K562 (cell line): Measurements from ENCODE around the gene YIF1A. TPM values are rescaled to one million over a fixed set of nuclear protein-coding genes. Genes with fewer than 3 reads are reported as not detected.

ENCODE experiments used
- ATF1 ChIP-seq, 2 experiments: fragments of 450-650 bp in 1 of 2; IDR thresholded peaks; 2 replicates each; pipeline ENCODE4 v1.6.1; 2016; ENCODE audit warnings: missing compliant biosample characterization in 1 of 2, missing genetic modification characterization in 1 of 2
- BDP1 ChIP-seq: IDR thresholded peaks from 3 replicates; pipeline ENCODE4 v1.6.1; 2011; ENCODE audit not compliant: insufficient read length, insufficient read depth
- CBX3 ChIP-seq, 2 experiments: IDR thresholded peaks; 1 replicate in 1 of 2; 2 replicates in 1 of 2; pipeline ENCODE4 v1.6.1; 2012; ENCODE audit warnings: inconsistent platforms in 2 of 2, low read length in 2 of 2, borderline replicate concordance in 1 of 2, control low read depth in 1 of 2
- CCAR2 ChIP-seq: fragments of 200-400 bp; formaldehyde crosslinking; IDR thresholded peaks from 2 replicates; pipeline ENCODE4 v1.6.1; 2017; ENCODE audit warnings: mild to moderate bottlenecking, low read depth, low read length
- CREB1 ChIP-seq, 2 experiments: sonication (generic) in 1 of 2; formaldehyde crosslinking in 1 of 2; IDR thresholded peaks; 2 replicates each; pipeline versions ENCODE4 v1.6.1 to v1.8.0; 2012 to 2022; ENCODE audit warnings: inconsistent platforms in 1 of 2, mild to moderate bottlenecking in 1 of 2, missing genetic modification reagents in 1 of 2, moderate library complexity in 1 of 2
- CXXC5 ChIP-seq: fragments of 250-450 bp; sonication (Bioruptor Pico); IDR thresholded peaks from 2 replicates; pipeline ENCODE4 v1.8.0; 2022; ENCODE audit warnings: inconsistent platforms, mild to moderate bottlenecking, moderate library complexity
- ELF4 ChIP-seq: fragments of 450-650 bp; formaldehyde crosslinking; IDR thresholded peaks from 2 replicates; pipeline ENCODE4 v1.4.0; 2022; ENCODE audit warnings: missing genetic modification characterization
- FOXM1 ChIP-seq, 2 experiments: fragments of 450-650 bp in 1 of 2; sonication (generic) in 1 of 2; formaldehyde crosslinking in 1 of 2; IDR thresholded peaks; 2 replicates each; pipeline versions ENCODE4 v1.6.1 to v1.9.0; 2017 to 2022; ENCODE audit warnings: low read depth in 2 of 2, mild to moderate bottlenecking in 2 of 2, missing genetic modification reagents in 1 of 2, moderate library complexity in 1 of 2
- KDM1A ChIP-seq, 2 experiments: fragments of 450-650 bp; IDR thresholded peaks; 2 replicates each; pipeline ENCODE4 v1.6.1; 2016; ENCODE audit warnings: mild to moderate bottlenecking in 2 of 2
- MAFF ChIP-seq: IDR thresholded peaks from 2 replicates; pipeline ENCODE4 v1.6.1; 2012; ENCODE audit warnings: low read length, improper control_type of control experiment
- NCOA6 ChIP-seq: fragments of 450-650 bp; IDR thresholded peaks from 2 replicates; pipeline ENCODE4 v1.6.1; 2017; ENCODE audit warnings: mild to moderate bottlenecking
- NONO ChIP-seq, 2 experiments: fragments of 200-400 bp in 1 of 2; fragments of 450-650 bp in 1 of 2; formaldehyde crosslinking in 1 of 2; IDR thresholded peaks; 2 replicates each; pipeline ENCODE4 v1.6.1; 2017; ENCODE audit warnings: low read depth in 2 of 2, mild to moderate bottlenecking in 2 of 2, moderate library complexity in 2 of 2, low read length in 1 of 2
- NR2C2 ChIP-seq, 2 experiments: fragments of 200-800 bp in 1 of 2; sonication (Bioruptor generic) in 1 of 2; sonication (generic) in 1 of 2; formaldehyde crosslinking in 1 of 2; IDR thresholded peaks; 2 replicates each; pipeline versions ENCODE4 v1.6.1 to v1.8.0; 2016 to 2022; ENCODE audit warnings: mild to moderate bottlenecking in 1 of 2, missing compliant biosample characterization in 1 of 2, missing genetic modification characterization in 1 of 2, missing genetic modification reagents in 1 of 2
- NRF1 ChIP-seq, 2 experiments: fragments of 450-650 bp; IDR thresholded peaks in 1 of 2; conservative IDR thresholded peaks in 1 of 2; 2 replicates each; pipeline ENCODE4 v1.6.1; 2014; ENCODE audit warnings: mild to moderate bottlenecking in 2 of 2
- PHF21A ChIP-seq: fragments of 450-650 bp; IDR thresholded peaks from 2 replicates; pipeline ENCODE4 v1.6.1; 2017; ENCODE audit warnings: low read depth, borderline replicate concordance
- POU5F1 ChIP-seq: fragments of 150-350 bp; IDR thresholded peaks from 2 replicates; pipeline ENCODE4 v1.6.1; 2014; ENCODE audit warnings: borderline replicate concordance, low read length, low read depth, mild to moderate bottlenecking; ENCODE audit not compliant: partially characterized antibody
- SP2 ChIP-seq: IDR thresholded peaks from 2 replicates; pipeline ENCODE4 v1.6.1; 2011; ENCODE audit warnings: mild to moderate bottlenecking, low read depth, low read length, moderate library complexity; ENCODE audit not compliant: poor library complexity, severe bottlenecking; ENCODE audit errors: extremely low read depth
- XRCC4 ChIP-seq: IDR thresholded peaks from one replicate; pipeline ENCODE4 v1.6.1; 2011; ENCODE audit not compliant: insufficient read depth, insufficient read length; ENCODE audit errors: extremely low read depth
- ZFPM2 ChIP-seq: fragments of 250-450 bp; sonication (Bioruptor Pico); IDR thresholded peaks from 2 replicates; pipeline ENCODE4 v1.5.1; 2022; ENCODE audit warnings: mild to moderate bottlenecking
- ZNF23 ChIP-seq: fragments of 250-450 bp; sonication (Bioruptor Pico); IDR thresholded peaks from 2 replicates; pipeline ENCODE4 v1.4.0; 2020; ENCODE audit warnings: mild to moderate bottlenecking
- ZNF707 ChIP-seq: fragments of 250-450 bp; sonication (Bioruptor Pico); conservative IDR thresholded peaks from 2 replicates; pipeline ENCODE4 v1.8.0; 2022; ENCODE audit warnings: inconsistent platforms, mild to moderate bottlenecking, moderate library complexity
- polyA plus RNA-seq, 8 experiments: library from polyadenylated mRNA; depleted of rRNA in 4 of 8; stranded (reverse) in 5 of 8; unstranded in 3 of 8; fragments of >200 nt; fragmentation: Nextera tagmentation in 2 of 8; fragmentation: Illumina TruSeq in 1 of 8; extraction: Ambion mirVana in 2 of 8; extraction: Trizol in 1 of 8; gene quantifications; 2 replicates each; pipeline versions ENCODE4 v1.2.1 to v1.2.3, GENCODE V29; 2011 to 2014; ENCODE audit warnings: inconsistent platforms in 1 of 8, missing spikeins in 1 of 8
- total RNA-seq, 7 experiments: library from RNA; depleted of rRNA in 6 of 7; stranded (reverse); fragments of >200 nt in 6 of 7; fragmentation: Illumina TruSeq in 2 of 7; extraction: Trizol in 2 of 7; gene quantifications; 2 replicates each; pipeline versions ENCODE4 v1.2.1 to v1.2.3, GENCODE V29; 2011 to 2021; ENCODE audit warnings: low replicate concordance in 1 of 7
- TF ChIP-seq, protein P1 (sequence below): fragments of 250-450 bp; sonication (Bioruptor Pico); IDR thresholded peaks from 2 replicates; pipeline ENCODE4 v1.5.0; 2020; ENCODE audit warnings: mild to moderate bottlenecking
- TF ChIP-seq, protein P2 (sequence below): fragments of 250-450 bp; sonication (Bioruptor Pico); IDR thresholded peaks from 2 replicates; pipeline ENCODE4 v1.5.0; 2020; ENCODE audit warnings: mild to moderate bottlenecking, borderline replicate concordance

Gene YIF1A
- total and polyA plus RNA-seq, 9 of the 15 experiments (the other 6 are each of a cell fraction or from before 2014, with no cell fraction given), result 8.6 to 121 (median 77.2) TPM

DNA sequence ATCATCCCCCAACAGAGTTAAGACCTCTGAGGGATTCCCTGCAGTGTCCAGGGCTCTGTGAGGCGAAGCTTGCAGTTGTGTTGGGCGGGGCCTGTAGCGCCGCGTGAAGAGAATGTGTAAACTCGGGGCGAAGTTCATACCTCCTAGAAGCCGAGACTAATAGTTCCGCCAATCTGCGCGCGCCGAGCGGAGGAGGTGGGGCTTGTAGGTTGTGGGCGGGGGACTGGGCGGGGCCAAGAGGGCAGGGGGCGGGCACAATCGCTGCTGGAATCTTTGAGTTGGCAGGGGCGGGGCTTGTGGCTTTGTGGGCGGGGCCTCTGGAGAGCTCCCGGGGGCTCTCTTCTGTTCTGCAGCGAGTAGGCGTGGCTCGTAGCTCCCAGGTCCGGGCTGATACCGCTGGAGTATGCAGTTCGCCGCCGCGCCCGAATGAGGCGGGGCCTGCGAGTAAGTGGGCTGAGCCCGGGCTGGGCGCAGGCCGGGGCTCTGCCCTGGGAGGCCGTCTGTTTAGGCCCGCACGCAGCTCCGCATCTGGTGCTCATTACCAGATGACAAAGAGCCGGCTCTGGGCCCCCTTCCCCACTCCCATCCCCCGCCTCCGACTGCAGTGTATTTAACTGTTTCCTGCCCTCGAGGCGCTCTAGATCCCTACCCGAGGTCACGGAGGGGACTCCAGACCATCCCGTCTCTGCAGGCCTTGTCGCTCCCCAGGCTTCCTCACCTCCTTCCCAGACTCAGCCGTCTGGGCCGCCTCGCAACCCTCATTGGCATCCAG lies 23.8 kb upstream of the YIF1A start (continued):
- no peak for TF ChIP-seq KDM1A (IDR thresholded peaks at IDR 0.05)
- TF ChIP-seq ATF1 (CRISPR knock-in tag; IDR thresholded peaks at IDR 0.05), result no peak
- TF ChIP-seq ATF1 (tag; IDR thresholded peaks at IDR 0.05), result peak; percentile 8; the same call in 1 of the 2 replicates
- no peak for TF ChIP-seq CCAR2
- TF ChIP-seq POU5F1, result no peak
- no peak for TF ChIP-seq ZNF23 (CRISPR knock-in tag)
- TF ChIP-seq, protein P1, sequence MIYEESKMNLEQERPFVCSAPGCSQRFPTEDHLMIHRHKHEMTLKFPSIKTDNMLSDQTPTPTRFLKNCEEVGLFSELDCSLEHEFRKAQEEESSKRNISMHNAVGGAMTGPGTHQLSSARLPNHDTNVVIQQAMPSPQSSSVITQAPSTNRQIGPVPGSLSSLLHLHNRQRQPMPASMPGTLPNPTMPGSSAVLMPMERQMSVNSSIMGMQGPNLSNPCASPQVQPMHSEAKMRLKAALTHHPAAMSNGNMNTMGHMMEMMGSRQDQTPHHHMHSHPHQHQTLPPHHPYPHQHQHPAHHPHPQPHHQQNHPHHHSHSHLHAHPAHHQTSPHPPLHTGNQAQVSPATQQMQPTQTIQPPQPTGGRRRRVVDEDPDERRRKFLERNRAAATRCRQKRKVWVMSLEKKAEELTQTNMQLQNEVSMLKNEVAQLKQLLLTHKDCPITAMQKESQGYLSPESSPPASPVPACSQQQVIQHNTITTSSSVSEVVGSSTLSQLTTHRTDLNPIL, result no peak
- TF ChIP-seq FOXM1 (IDR thresholded peaks at IDR 0.05; ENCODE audit: low read depth), result no peak
- TF ChIP-seq FOXM1 (CRISPR knock-in tag; IDR thresholded peaks at IDR 0.05; ENCODE audit: low read depth), result no peak
- TF ChIP-seq NRF1 (conservative IDR thresholded peaks at IDR 0.05 in 1 of 2, IDR thresholded peaks at IDR 0.05 in 1 of 2), result peak; percentile 58
- peak; percentile 42; the same call in 1 of the 2 replicates for TF ChIP-seq NCOA6
- TF ChIP-seq ELF4 (CRISPR knock-in tag), result no peak
- no peak for TF ChIP-seq CBX3 (IDR thresholded peaks at IDR 0.05; ENCODE audit: borderline replicate concordance in 1 of 2, low read length in 2 of 2)
- no peak for TF ChIP-seq CXXC5
- no peak for TF ChIP-seq ZFPM2
- TF ChIP-seq ZNF707 (CRISPR knock-in tag), result no peak
- no peak; the same call in none of the 2 replicates for TF ChIP-seq NR2C2 (CRISPR knock-in tag; IDR thresholded peaks at IDR 0.05)
- TF ChIP-seq NR2C2 (tag; IDR thresholded peaks at IDR 0.05), result peak; percentile 86
- TF ChIP-seq PHF21A, result no peak
- TF ChIP-seq, protein P2, sequence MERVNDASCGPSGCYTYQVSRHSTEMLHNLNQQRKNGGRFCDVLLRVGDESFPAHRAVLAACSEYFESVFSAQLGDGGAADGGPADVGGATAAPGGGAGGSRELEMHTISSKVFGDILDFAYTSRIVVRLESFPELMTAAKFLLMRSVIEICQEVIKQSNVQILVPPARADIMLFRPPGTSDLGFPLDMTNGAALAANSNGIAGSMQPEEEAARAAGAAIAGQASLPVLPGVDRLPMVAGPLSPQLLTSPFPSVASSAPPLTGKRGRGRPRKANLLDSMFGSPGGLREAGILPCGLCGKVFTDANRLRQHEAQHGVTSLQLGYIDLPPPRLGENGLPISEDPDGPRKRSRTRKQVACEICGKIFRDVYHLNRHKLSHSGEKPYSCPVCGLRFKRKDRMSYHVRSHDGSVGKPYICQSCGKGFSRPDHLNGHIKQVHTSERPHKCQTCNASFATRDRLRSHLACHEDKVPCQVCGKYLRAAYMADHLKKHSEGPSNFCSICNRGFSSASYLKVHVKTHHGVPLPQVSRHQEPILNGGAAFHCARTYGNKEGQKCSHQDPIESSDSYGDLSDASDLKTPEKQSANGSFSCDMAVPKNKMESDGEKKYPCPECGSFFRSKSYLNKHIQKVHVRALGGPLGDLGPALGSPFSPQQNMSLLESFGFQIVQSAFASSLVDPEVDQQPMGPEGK (CRISPR knock-in tag), result no peak
- no peak for TF ChIP-seq XRCC4
- no peak for TF ChIP-seq MAFF
- no peak for TF ChIP-seq CREB1 (IDR thresholded peaks at IDR 0.05)
- TF ChIP-seq CREB1 (CRISPR knock-in tag; IDR thresholded peaks at IDR 0.05), result peak; percentile 2; the same call in 1 of the 2 replicates
- TF ChIP-seq BDP1, result no peak
- TF ChIP-seq NONO (IDR thresholded peaks at IDR 0.05; ENCODE audit: low read depth in 2 of 2, low read length in 1 of 2), result no peak
- no peak for TF ChIP-seq SP2
